Fibroblast of skin of scalp (primary cell): ENCODE measurements around the gene PCDHGC4.

Experiments used
- DNase-seq: peaks from one replicate; pipeline ENCODE4 v3.0.0-alpha.2; 2013

PCDHGC4 gene

DNA sequence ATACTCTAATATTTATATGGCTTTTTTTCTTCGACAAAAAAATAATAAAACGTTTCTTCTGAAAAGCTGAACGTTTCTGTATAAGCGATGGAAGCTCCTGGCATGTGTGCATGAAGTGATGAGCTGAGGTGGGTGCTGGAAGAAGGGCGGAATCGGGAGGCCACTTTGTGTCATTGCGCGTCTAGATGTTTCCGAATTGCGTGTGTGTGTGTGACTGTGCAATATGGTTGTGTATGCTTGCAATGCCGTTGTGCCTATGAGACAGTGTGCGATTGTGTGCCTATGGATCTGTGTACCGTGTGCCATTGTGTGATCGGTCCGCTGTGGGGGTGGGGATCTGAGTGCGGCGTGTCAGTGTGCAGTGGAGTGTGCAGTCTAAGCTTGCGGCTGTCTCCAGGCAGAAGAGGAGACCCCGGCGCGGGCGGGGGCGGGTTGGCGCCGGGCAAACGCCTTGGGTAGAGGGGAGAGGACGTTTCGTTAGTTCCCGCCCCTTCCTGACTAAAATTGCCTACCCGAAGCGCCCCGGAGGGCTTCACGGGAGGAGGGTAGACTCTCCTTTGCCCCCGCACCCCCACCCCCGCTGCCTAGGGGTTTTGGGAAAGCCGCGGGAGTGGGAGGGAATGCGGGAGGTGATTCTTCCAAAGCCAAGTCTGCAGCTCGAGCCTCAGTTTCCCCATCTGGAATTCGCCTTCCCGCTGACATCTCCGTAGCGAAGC is 28.2 kb downstream of the PCDHGC4 start:
- peak; percentile 59 for DNase-seq

DNA sequence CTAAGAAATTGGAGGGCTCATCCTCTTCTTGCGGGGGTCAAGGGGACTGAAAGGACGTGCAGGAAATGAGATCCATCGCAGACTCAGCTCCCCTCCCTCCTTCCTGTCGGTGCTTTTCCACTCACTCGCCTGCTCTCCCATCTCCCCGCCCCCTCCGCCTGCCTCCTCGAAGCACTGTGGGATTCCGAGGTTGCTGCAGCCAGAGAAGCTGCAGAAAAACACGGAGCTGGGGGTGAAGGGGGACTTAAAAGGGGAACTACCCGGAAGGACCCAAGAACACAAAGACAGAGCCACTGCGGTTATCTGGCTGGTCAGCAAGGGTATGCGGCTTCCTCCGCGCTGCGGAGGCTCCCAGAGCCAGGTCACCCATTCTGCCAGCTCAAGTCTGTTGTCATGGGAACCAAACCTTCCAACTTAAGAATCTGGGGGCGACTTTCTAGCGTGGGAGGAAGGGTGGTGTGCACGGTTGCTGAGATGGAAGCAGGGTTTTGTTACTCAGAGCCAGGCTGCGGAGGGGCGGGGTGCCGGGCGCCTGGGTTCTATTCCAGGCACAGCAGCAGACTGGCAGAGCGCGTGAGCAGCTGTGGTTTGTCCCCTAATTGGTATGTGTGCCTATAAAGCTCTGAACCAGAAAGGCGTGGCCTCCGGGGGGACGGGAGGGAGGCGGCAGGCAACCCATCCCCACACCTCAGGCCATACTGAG is 28.9 kb downstream of the PCDHGC4 start:
- peak; percentile 87 for DNase-seq

DNA sequence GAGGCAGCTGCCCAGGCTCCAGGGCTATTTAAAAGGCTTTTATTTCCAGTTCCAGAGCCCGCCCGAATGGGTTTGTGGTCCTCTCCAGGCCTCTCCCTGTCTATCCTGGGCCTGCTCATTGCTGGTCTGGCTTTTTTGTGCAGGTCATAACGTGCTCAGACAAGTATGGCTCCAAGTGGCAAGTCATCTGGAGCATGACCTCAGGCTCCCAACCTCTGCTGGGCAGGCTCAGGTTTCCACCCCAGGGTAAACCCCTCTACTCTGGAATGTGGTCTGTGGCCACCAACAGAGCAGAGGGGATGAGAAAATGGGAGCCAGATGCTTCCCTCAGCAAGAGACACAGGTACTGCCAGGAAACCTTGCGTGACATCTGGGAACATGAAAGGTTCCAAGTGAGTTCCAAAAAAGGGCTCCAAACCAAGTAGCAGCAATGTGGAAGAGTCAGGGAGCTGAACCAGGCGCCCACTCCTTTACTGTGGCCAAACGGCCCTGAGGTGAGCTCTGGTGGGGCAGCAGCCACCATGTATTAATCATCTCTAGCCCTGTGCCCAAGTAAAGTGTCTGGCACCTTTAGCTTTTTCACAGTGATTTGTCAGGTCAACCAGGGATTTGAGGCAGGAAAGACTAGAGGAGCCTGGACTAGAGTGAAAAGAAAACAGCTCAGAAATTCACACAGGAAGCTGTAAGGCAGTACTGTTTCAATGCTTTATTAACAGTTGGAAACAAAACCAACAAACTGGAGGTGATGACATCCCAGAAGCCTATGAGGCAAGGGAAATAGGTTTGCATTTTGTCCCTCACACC is 29.7 kb downstream of the PCDHGC4 start:
- DNase-seq: peak; percentile 73

DNA sequence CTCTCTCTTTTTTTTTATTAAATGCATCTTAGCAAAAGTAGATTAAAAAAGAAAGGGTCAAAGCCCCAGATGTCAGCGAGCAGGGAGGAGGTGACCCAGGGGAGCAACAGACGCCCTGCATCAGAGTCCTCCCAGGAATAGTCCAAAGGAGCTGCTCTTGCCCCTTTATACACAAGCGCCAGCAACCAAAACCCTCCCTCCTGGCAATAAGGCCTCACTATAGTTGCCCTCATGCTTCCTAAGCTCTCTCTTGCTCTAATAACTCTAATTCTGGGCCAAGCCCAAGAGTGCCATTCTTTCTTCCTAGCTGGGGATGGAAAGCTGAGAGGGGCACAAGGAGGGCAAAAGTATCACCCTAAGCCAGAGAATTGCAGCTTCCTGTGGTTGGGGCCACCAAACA is 30.3 kb downstream of the PCDHGC4 start:
- DNase-seq: no peak

DNA sequence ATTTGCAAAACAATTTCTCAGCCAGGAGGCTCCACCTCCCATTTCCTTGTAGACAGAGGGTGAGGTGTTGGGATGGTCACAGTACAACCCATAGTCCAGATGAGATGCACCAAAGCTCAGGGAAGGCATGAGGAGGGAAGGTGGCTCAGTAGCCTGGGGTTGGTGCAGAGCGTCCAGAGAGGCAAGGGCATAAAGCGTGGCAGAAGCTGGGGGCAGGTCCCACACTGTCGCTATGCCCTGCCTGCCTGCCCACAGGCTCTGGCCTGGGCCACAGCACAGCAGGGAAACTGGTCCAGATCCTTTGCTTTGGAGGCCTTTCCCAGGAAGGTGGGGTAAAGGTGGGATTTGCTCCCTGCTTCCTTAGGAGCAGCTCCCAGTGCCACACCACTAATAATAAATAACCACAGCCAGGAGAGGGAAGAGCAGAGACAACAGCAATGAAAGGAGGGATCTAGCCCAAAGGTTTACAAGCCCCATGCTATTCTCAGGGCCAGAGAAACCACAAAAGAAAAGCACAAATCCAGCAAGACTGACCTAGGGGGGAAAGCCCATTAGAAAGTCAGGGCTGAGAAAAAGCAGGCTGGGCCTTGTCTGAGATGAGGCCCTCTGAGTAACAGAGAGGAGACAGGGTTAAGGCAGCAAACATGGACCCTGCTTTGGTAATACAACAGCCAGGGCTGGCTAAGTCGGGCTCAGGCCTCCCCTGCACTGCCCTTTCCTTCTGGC is 31.3 kb downstream of the PCDHGC4 start:
- DNase-seq: no peak

DNA sequence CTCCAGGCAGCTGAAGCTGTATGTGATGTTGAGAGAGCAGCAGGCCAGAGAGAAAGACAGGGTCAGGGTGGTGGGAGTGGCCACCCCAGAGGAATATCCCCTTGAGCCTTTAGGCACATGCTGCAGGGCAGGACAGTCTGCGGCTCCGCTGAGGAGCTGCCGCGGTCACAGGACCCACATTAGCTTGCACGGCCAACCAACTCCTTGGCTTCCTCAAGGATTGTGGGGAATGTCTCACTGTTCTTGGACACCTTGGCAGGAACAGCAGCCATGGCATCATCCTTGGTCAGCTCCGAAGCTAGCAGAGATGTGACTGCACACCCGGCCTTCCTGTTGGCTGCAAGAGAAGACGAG is 31.8 kb downstream of the PCDHGC4 start:
- no peak for DNase-seq

DNA sequence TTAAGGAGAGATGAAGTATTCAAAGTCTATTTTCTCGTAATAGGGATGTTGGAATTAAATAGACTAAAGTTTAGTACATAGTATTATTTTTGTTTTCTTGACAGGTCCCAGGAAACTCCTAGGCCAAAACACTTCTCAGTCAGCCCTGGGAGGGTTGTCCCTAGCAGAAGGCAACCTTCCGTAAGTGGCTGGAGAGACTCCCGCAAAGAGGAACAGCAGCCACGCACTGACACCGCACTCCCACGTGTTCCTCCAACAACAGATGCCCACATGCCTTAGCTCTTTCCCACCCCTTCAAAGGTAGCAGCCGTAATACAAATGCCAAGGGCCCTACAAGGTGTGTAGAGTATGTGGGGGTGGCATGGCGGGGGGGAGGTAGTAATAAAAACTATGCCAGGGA is 32.5 kb downstream of the PCDHGC4 start:
- no peak for DNase-seq

DNA sequence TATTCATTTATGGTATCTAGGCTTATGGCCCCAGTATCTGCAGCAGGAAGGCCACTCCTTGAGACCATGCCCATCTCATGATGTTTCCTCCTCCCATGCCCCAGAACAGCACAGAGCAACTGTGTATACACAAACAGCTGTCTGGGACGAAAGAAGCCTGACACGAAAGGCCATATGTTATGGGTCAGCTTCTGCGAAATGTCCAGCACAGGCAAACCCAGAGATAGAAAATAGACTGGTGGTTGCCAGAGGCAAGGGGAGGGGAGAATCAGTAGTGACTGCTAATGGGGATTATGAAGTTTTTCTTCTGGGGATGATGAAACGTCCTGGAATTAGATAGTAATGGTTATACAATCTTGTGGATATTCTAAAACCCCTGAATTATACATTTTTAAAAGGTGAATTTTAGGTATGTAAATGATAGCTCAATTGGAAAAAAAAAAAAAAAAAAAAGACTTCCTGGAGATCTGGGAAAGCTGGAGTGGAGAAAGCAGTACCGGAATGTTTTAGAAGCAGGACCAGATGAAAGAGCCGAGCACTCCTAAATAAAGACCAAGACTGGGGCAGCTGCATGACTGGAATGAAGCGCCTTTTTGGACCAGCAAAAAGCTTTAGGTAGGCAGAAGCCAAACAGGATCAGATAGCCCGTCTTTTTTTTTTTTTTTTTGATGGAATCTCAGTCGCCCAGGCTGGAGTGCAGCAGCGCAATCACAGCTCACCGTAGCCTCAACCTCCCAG is 33.2 kb downstream of the PCDHGC4 start:
- peak; percentile 66 for DNase-seq

DNA sequence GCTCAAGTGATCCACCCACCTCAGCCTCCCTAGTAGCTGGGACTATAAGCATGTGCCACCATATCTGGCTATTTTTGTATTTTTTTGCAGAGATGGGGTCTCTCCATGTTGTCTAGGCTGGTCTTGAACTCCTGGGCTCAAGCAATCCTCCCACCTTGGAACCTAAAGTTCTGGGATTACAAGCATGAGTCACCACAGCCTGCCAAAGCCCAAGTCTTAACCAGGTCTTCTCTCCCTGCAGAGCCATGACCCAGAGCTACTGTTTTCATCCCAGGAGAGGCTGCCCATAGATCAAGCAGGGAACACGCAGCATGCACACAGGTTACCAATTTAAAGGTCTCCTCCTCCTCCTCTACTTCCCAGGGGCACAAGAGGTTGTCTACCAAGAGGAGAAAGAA is 33.8 kb downstream of the PCDHGC4 start:
- no peak for DNase-seq

DNA sequence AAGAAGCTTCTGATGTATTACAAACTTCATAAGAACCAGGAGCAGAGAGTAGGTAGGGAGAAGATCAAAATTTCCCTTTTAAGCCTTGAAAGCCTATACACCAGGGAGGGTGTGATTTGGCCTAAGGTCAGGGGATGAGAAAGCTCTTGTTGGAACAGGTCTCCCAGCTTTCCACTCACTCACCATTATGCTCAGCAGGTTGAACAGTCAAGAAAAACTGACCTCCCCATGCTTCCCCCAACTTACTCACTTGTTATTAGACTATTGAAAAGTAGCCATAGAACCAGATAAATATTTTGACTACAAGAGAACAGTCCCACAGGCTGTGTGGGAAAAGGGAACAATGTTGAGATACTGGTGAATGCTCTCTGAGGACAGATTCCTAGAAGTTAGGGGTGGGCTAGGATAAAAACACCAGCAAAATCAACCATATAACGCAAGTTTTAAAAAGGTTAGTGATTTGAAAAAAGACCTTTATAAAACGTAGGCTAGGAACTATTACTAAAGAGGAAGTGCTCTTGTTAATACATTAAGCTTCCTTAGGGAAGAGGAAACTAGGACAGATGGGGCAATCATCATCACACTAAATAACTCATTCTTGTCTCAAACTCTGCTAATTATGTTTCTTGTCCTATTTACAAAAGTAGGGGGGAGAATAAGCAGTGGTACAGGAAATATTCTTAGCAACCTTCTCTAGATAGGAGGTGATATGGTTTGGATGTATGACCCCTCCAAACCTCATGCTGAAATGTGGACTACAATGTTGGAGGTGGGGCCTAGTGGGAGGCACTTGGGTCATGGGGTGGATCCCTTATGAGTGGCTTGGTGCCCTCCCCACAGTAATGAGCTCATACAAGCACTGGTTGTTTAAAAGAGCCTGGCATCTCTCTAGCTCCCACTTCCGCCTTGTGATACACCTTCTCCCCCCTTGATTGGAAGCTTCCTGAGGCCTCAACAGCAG is 35.1 kb downstream of the PCDHGC4 start:
- no peak for DNase-seq

DNA sequence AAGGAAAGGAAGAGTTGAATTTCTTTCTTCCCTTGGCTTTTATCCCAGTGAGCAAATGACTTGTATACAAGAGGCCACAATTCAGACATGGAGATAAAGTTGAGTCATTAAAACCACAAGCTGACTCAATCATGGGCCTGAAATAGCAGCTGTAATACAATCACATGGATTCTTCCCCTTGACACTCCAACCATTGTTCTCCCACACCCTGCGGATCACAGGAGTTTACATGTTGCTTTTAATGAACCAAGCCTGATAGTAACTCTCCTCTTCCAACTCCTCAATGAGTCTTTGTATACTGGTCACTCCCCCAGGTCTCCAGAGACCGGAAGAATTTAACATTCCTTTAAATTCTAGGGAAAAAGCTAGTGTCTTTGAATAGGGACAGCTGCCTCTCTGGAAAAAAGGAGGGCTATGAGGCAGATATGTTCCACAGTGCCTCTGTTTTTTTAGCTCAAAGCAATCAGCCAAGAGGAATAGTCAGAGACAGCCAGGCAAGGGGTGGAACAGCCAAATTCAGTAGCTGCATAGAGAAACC is 36.5 kb downstream of the PCDHGC4 start:
- DNase-seq: peak; percentile 98

DNA sequence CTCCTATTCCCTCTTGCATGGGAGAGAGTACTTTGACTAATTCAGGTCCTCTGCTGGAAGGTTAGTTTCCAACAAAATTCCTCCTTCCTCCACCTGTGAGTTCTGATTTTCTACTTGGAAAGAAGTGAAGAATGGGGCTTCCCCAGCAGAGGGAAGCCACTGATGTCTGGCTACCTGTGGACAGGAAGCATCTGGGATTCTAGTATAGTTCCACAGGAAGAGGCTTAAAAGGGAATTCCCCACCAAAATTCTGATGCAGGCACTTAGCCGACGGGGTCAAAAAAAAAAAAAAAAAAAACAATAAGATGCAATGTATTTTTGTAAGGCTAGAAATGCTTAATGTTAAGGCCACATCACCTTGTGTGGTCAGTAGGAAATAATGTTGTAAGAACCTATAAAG is 37.5 kb downstream of the PCDHGC4 start:
- DNase-seq: no peak

DNA sequence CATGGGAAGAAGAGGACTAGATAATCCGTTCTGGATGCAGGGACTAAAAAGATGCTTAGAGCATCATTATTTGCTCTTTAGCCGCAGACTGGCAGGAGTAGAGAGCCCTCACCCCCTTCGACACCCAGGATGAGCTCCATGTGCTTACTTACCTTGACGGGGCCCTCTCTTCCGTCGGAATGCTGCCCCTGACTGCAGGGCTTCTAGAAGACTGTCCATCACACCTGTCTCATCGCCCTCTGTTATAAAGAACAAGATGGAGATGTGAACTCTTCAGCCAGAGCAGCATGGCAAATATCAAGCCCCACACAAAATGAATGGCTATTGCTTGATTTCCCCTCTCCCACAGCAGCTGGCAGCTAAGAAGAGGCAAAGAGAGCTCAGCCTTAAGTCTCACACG is 39.2 kb downstream of the PCDHGC4 start:
- DNase-seq: no peak

DNA sequence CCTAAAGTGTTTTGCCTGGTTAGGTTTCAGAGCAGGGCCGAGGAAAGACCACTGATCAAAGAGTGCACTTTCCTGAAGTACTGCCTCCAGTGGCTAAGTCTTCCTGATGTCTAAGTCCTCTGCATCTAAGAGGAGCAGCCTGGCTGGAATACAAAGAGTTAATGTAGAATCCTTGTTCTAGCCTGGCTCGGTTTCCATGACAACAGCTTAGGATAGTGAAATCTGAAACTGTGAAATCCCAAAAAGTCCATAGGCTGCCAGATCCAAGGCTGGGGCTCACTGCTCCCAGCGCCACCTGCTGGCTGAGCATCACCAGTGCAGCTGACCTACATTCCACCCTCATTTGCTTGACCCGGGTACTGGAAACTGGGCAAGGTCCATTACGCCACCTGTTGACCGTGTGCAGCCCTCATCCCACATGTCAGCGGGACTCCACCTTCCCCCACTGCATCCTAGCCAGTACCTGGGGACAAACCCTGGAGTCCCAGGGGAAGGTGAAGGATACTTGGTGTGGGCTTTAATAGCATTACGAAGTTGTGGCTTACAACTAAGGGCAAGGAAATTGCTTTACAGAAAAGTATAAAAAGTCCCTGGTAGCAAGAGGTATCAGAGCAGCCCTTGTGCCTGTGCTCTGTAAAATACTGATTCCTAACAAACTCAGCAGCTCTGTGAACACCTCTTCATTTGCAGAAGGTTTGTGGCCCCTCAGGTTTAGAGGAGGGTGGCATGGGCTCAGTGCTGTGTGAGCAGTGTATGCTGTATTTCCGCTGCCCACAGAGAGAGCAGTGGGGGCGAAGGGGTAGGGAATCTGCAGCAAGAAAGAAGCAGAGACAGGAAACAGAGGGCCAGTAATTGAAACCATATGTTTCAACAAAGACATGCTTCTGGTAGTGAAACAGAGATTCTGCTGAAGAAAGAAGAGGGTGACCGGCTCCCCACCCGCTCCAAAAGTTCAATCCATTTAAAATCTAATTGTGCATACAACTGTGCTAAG is 40.1 kb downstream of the PCDHGC4 start:
- peak; percentile 98 for DNase-seq

DNA sequence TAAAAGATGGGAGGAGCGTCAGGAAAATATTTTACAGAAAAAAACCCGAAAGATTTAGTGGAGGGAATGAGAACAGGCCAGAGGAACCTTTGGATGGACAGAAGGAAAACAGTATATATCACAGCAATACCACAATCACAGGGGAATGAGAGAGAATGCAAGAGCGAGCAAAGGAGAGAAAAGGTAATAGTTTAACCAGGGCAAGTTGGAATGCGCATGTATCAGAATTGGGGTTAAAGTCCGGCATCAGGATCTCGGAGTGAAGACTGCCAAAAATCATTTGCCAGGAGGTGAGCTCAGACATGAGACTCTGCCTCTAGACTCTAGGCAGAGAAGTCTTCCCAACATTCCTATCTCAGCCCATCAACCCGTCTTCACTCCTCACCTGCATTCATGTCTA is 40.8 kb downstream of the PCDHGC4 start:
- no peak for DNase-seq

DNA sequence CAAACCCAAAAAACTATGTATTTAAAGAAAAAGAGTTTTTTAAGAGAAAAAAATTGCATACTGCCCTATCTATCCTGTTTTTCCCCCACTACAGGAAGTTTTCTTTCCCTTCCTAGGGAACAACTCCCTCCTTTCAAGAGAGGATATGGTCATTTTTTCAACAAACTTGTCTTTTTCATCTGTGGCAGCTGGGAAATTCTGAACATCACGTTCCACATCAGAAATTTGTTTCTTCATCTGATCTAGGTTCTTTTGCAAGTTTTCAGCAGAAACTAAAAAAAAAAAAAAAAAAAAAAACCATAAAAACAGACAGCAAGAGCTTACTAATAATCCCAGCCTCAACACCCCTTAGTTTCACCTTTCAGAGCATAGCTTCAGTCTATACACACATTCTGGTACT is 42.6 kb downstream of the PCDHGC4 start:
- no peak for DNase-seq

DNA sequence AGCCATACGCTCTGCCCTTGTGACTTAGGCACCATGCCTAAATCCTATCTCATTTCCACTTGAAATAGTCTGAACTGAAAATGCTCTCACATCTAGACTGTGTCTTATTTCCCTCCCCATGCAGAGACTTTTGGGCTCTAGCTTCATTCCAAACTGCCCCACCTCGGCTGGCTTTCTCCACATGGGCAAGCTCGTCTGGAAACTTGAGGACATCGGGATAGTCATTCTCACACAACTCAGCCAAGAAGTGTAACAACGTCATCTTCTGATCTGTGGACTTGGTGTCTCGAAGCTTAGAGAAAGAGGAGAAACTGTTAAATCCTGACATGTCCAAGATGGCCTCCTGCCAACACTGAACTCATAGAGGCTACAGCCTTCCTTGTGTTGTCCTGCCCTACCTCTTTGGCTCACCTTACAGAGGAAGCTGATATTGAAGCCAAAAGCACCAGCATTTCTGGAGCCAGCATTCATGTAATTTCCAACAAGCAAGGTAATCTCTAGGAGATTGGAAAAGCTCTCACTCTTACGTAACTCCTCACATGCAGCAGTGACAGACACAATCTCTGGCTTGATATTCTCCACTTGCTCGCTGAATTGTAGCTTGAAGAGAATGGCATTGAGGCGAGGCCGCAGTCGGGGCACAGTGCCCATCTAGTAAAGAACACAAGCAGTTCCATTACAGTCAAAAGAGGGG is 43.6 kb downstream of the PCDHGC4 start:
- DNase-seq: no peak

DNA sequence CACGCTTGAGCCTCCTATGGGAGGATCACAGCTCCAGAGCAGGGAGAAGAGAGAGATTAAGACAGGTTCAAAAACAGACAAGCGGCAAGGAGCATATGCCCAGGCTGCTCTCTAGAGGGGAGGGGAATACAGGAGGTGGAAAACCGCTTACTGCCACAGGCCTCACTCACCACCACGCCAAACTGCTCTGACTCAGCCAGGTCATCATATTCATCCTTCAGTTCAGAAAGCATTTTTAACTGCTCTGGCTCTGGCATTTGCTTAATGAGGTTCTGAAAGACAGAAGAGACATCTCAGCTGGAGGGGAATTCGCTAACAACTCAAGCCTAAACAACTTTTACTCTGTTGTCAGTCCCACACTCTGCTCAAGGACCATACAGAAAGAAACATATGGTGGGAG is 44.2 kb downstream of the PCDHGC4 start:
- DNase-seq: peak; percentile 33

DNA sequence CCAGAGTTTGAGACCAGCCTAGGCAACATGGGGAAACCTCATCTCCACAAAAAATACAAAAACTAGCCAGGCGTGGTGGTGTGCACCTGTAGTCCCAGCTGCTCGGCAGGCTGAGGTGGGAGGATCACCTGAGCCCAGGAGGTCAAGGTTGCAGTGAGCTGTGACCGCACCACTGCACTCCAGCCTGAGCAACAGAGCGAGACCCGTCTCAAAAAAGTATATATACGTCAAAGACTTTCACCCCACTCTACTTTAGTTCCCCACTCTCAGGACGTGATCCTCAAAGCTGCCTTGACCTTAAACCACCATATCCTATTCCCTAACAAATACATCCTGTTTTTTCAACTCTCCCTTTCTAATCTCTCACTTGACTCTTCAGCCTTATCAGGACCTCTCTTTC is 45.0 kb downstream of the PCDHGC4 start:
- DNase-seq: no peak
